H9 (cell line): ENCODE data around the gene DMD. TPM values are rescaled to one million over a fixed set of nuclear protein-coding genes. Genes with fewer than 3 reads are reported as not detected.

Experiments used
- DNase-seq: peaks from one replicate; pipeline ENCODE4 v3.0.0-alpha.2; 2017
- H2AFZ ChIP-seq: one replicate; pipeline ENCODE4 v1.6.1; 2013; ENCODE audit warnings: mild to moderate bottlenecking, low read length, control low read depth, moderate library complexity
- H2AK5ac ChIP-seq: 2 replicates; pipeline ENCODE4 v1.6.1; 2013; ENCODE audit warnings: low read length, control low read depth, mixed read lengths; ENCODE audit not compliant: insufficient read length
- H2BK120ac ChIP-seq: one replicate; pipeline ENCODE4 v1.6.1; 2013; ENCODE audit warnings: low read depth, mild to moderate bottlenecking, low read length, control low read depth, inconsistent platforms; ENCODE audit not compliant: poor library complexity, severe bottlenecking
- H2BK12ac ChIP-seq: 2 replicates; pipeline ENCODE4 v1.6.1; 2013; ENCODE audit warnings: low read length, control low read depth, mixed read lengths, low read depth; ENCODE audit not compliant: insufficient read length
- H2BK15ac ChIP-seq: 2 replicates; pipeline ENCODE4 v1.6.1; 2013; ENCODE audit warnings: low read depth, low read length, control low read depth
- H2BK20ac ChIP-seq: one replicate; pipeline ENCODE4 v1.6.1; 2013; ENCODE audit warnings: low read depth, mild to moderate bottlenecking, low read length, control low read depth, inconsistent platforms; ENCODE audit not compliant: poor library complexity, severe bottlenecking
- H2BK5ac ChIP-seq: 2 replicates; pipeline ENCODE4 v1.6.1; 2013; ENCODE audit warnings: low read length, control low read depth, mixed read lengths; ENCODE audit not compliant: insufficient read length
- H3K14ac ChIP-seq: 2 replicates; pipeline ENCODE4 v1.6.1; 2013; ENCODE audit warnings: low read length, control low read depth; ENCODE audit not compliant: insufficient read depth
- H3K18ac ChIP-seq: 2 replicates; pipeline ENCODE4 v1.6.1; 2013; ENCODE audit warnings: low read depth, mild to moderate bottlenecking, mixed read lengths, low read length, control low read depth; ENCODE audit not compliant: insufficient read length
- H3K23ac ChIP-seq: 2 replicates; pipeline ENCODE4 v1.6.1; 2013; ENCODE audit warnings: low read length, control low read depth, mixed read lengths, low read depth; ENCODE audit not compliant: insufficient read length
- H3K23me2 ChIP-seq: 2 replicates; pipeline ENCODE4 v1.6.1; 2013; ENCODE audit warnings: low read depth, mild to moderate bottlenecking, mixed read lengths, low read length, control low read depth; ENCODE audit not compliant: insufficient read length, poor library complexity, severe bottlenecking
- H3K27ac ChIP-seq: 2 replicates; pipeline ENCODE4 v1.5.1; 2013; ENCODE audit warnings: low read length, control low read depth, mixed read lengths, low read depth; ENCODE audit not compliant: insufficient read length
- H3K27me3 ChIP-seq: 2 replicates; pipeline ENCODE4 v1.6.1; 2013; ENCODE audit warnings: low read length, control low read depth, inconsistent platforms; ENCODE audit not compliant: insufficient read depth
- H3K4ac ChIP-seq: 2 replicates; pipeline ENCODE4 v1.6.1; 2013; ENCODE audit warnings: low read depth, mild to moderate bottlenecking, control low read depth, inconsistent platforms, low read length, moderate library complexity
- H3K4me1 ChIP-seq: 2 replicates; pipeline ENCODE4 v1.6.1; 2013; ENCODE audit warnings: low read length, control low read depth, inconsistent platforms; ENCODE audit not compliant: insufficient read depth
- H3K4me2 ChIP-seq: 2 replicates; pipeline ENCODE4 v1.6.1; 2013; ENCODE audit warnings: low read length, control low read depth, mixed read lengths; ENCODE audit not compliant: insufficient read length, insufficient read depth
- H3K56ac ChIP-seq: 2 replicates; pipeline ENCODE4 v1.6.1; 2013; ENCODE audit warnings: low read depth, mild to moderate bottlenecking, mixed read lengths, low read length, control low read depth; ENCODE audit not compliant: insufficient read length
- H3K79me1 ChIP-seq: 2 replicates; pipeline ENCODE4 v1.6.1; 2013; ENCODE audit warnings: low read depth, mild to moderate bottlenecking, moderate library complexity, low read length, control low read depth, inconsistent platforms; ENCODE audit not compliant: insufficient read depth, poor library complexity, severe bottlenecking
- H3K79me2 ChIP-seq: 2 replicates; pipeline ENCODE4 v1.6.1; 2013; ENCODE audit warnings: low read length, control low read depth, inconsistent platforms; ENCODE audit not compliant: insufficient read depth
- H3K9ac ChIP-seq: 2 replicates; pipeline ENCODE4 v1.6.1; 2013; ENCODE audit warnings: low read length, control low read depth, mixed read lengths; ENCODE audit not compliant: insufficient read length; ENCODE audit errors: extremely low read depth
- H3K9me3 ChIP-seq: one replicate; pipeline ENCODE4 v1.6.1; 2013; ENCODE audit warnings: low read depth, low read length, inconsistent platforms; ENCODE audit not compliant: control insufficient read depth
- H3T11ph ChIP-seq: one replicate; pipeline ENCODE4 v1.6.1; 2013; ENCODE audit warnings: mild to moderate bottlenecking, low read length, control low read depth, inconsistent platforms
- H4K20me1 ChIP-seq: one replicate; pipeline ENCODE4 v1.6.1; 2013; ENCODE audit not compliant: control insufficient read depth, insufficient read length, insufficient read depth
- H4K5ac ChIP-seq: 2 replicates; pipeline ENCODE4 v1.6.1; 2013; ENCODE audit warnings: low read depth, mild to moderate bottlenecking, mixed read lengths, low read length, control low read depth; ENCODE audit not compliant: insufficient read length
- H4K8ac ChIP-seq: replicated peaks from 2 replicates; pipeline ENCODE4 v1.6.1; 2013; ENCODE audit warnings: low read length, control low read depth, mixed read lengths, low read depth; ENCODE audit not compliant: insufficient read length
- H4K91ac ChIP-seq: 2 replicates; pipeline ENCODE4 v1.6.1; 2013; ENCODE audit warnings: low read depth, mild to moderate bottlenecking, moderate library complexity, mixed read lengths, low read length, control low read depth; ENCODE audit not compliant: insufficient read length
- H3K27ac Mint-ChIP-seq, 3 experiments: 2 replicates in 2 of 3; 3 replicates in 1 of 3; pipeline ENCODE4 v1.8.0; 2020 to 2021; ENCODE audit warnings: mixed read lengths in 3 of 3, mild to moderate bottlenecking in 1 of 3, moderate library complexity in 1 of 3
- H3K27me3 Mint-ChIP-seq: 2 replicates; pipeline ENCODE4 v1.8.0; 2021; ENCODE audit warnings: low read depth, mild to moderate bottlenecking, moderate library complexity, mixed read lengths
- H3K36me3 Mint-ChIP-seq, 3 experiments: 2 replicates in 2 of 3; 3 replicates in 1 of 3; pipeline ENCODE4 v1.8.0; 2020 to 2021; ENCODE audit warnings: low read depth in 3 of 3, mixed read lengths in 3 of 3; ENCODE audit not compliant: insufficient read depth in 1 of 3
- H3K4me1 Mint-ChIP-seq, 2 experiments: 2 replicates each; pipeline ENCODE4 v1.8.0; 2020; ENCODE audit warnings: mixed read lengths in 2 of 2
- H3K4me3 Mint-ChIP-seq, 2 experiments: 2 replicates in 1 of 2; 3 replicates in 1 of 2; pipeline ENCODE4 v1.8.0; 2020 to 2021; ENCODE audit warnings: mild to moderate bottlenecking in 2 of 2, mixed read lengths in 2 of 2, moderate library complexity in 1 of 2
- H3K9me3 Mint-ChIP-seq, 2 experiments: 2 replicates in 1 of 2; 3 replicates in 1 of 2; pipeline ENCODE4 v1.8.0; 2020; ENCODE audit warnings: mild to moderate bottlenecking in 2 of 2, mixed read lengths in 2 of 2, moderate library complexity in 1 of 2
- CTCF ChIP-seq: fragments of 200-600 bp; sonication (generic); conservative IDR thresholded peaks from 3 replicates; pipeline ENCODE4 v1.8.0; 2021; ENCODE audit warnings: antibody characterized with exemption, mild to moderate bottlenecking
- WGBS: extraction: QIAGEN DNeasy Blood & Tissue Kit; methylation state at CpG from one replicate; pipeline ENCODE4 v1.1.7; 2013; ENCODE audit warnings: missing lambda C conversion rate, low lambda C conversion rate, mixed read lengths; ENCODE audit not compliant: insufficient read length; ENCODE audit errors: extremely low coverage; 5-methylcytosine and 5-hydroxymethylcytosine counted together
- total RNA-seq: library from RNA; stranded (reverse); gene quantifications from 2 replicates; pipeline ENCODE4 v1.2.1, GENCODE V29; 2021

The DMD gene
- total RNA-seq, 1 experiment from 2014 or later: 3.8 TPM

- Mint-ChIP-seq H3K4me1 (peaks cover 39 to 57% of the 10 kb centered on the region in 2 experiments), H3K27ac (peak overlapping the region in 2 of 3 experiments; percentile 0 to 87; a peak in 3 of 7 replicates), H3K27me3 (peaks cover 5% of the 10 kb centered on the region), H3K9me3 (peaks cover 50 to 70% of the 10 kb centered on the region in 2 experiments), H3K36me3 (no peaks in the 10 kb centered on the region; a peak in 2 of 7 replicates), H3K4me3 (peak overlapping the region in 1 of 2 experiments; percentile 25; a peak in 1 of 5 replicates)
- no peak overlapping the region for H2BK120ac ChIP-seq
- no peak overlapping the region for H3K23ac ChIP-seq
- DNase-seq: peak; percentile 67
- H3K4ac ChIP-seq: no peak overlapping the region
- no peak overlapping the region for H4K8ac ChIP-seq
- no peak overlapping the region for H2BK20ac ChIP-seq
- H3K23me2 ChIP-seq: no peaks in the 10 kb centered on the region
- H3K56ac ChIP-seq: no peak overlapping the region
- H3T11ph ChIP-seq: no peak overlapping the region
- no peaks in the 10 kb centered on the region for H3K9me3 ChIP-seq
- no peak overlapping the region for H3K9ac ChIP-seq
- no peak overlapping the region for H2AK5ac ChIP-seq
- no peak overlapping the region for H2AFZ ChIP-seq
- no peak overlapping the region for H3K18ac ChIP-seq
- no peaks in the 10 kb centered on the region for H3K79me1 ChIP-seq
- no peaks in the 10 kb centered on the region for H4K20me1 ChIP-seq
- no peak overlapping the region for H3K4me2 ChIP-seq
- no peak overlapping the region for H3K14ac ChIP-seq
- no peak for TF ChIP-seq CTCF
- no peak overlapping the region for H2BK15ac ChIP-seq
- WGBS: no CpG with 5 or more reads among the region's 4 CpGs
- H3K79me2 ChIP-seq: no peaks in the 10 kb centered on the region
- no peak overlapping the region for H4K5ac ChIP-seq
- H3K27me3 ChIP-seq: no peaks in the 10 kb centered on the region
- no peak overlapping the region for H2BK12ac ChIP-seq
- H2BK5ac ChIP-seq: no peak overlapping the region
- H3K4me1 ChIP-seq: peaks cover 14% of the 10 kb centered on the region; the same call in 1 of the 2 replicates
- no peak overlapping the region for H4K91ac ChIP-seq
- H3K27ac ChIP-seq: no peak overlapping the region
These were observed 1977.3 kb downstream of the DMD start for GRCh38 chrX:31233941-31234496.
